ENCODE measurements around the gene TLK2.
"Not testable (repeated sequence)": the region's sequence is repeated elsewhere in the genome, so short reads cannot be mapped to it uniquely, and the experiment has no call there.

TLK2 gene

DNA sequence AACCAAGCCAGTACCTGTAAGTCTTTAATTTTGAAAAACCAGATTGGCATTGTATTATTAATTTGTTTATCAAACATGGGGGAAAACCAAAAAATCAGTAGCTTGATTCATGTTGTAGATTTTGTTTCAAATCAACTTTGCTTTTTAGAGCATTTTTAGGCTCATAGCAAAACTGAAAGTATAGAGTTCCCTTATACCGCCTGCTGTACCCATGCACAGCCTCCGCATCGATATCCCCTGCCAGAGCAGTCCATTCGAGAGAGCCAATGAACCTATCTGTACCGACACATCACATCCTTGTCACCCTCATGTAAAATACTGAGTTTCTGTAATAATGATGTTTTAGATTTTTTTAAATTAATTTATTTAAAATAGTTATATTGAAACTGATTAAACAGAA lies 132.7 kb downstream of the TLK2 start:
- no peak for DNase-seq
- TF ChIP-seq, protein P1, sequence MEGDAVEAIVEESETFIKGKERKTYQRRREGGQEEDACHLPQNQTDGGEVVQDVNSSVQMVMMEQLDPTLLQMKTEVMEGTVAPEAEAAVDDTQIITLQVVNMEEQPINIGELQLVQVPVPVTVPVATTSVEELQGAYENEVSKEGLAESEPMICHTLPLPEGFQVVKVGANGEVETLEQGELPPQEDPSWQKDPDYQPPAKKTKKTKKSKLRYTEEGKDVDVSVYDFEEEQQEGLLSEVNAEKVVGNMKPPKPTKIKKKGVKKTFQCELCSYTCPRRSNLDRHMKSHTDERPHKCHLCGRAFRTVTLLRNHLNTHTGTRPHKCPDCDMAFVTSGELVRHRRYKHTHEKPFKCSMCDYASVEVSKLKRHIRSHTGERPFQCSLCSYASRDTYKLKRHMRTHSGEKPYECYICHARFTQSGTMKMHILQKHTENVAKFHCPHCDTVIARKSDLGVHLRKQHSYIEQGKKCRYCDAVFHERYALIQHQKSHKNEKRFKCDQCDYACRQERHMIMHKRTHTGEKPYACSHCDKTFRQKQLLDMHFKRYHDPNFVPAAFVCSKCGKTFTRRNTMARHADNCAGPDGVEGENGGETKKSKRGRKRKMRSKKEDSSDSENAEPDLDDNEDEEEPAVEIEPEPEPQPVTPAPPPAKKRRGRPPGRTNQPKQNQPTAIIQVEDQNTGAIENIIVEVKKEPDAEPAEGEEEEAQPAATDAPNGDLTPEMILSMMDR (IDR thresholded peaks at IDR 0.05; ENCODE audit: low read depth, low read length, missing control alignments): no peak
- H3K36me3 ChIP-seq (replicated peaks): peaks cover 47% of the 10 kb centered on the region
- no peak overlapping the region for H3K27ac ChIP-seq
- no peak overlapping the region for H3K4me3 ChIP-seq (ENCODE audit: low read depth, low read length)
- no peaks in the 10 kb centered on the region for H3K27me3 ChIP-seq (replicated peaks)
- in situ Hi-C loops (cut with HindIII; ENCODE audit: low pct_ligation_motif_present, low sequenced_read_pairs): no loop called here

DNA sequence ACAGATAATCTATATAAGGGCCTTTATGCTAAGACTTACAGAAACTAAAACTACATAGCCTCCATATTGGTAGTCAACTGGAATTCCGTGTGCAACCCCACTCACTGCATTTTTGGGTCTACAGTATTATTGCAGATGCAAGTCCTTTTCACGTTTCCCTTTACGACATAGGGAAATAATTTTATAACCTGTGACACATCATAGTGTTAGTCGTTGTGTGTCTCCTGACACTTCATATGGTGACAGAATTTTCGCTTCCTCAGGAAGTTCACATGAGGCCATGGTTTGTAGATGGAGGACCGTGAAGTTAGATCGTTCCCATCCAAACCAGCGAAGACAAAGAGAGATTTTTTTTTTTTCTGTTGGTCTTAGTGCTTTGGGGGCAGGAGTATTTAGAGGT lies 133.1 kb downstream of the TLK2 start:
- Histone ChIP-seq H3K36me3 (replicated peaks) (peaks cover 43% of the 10 kb centered on the region), H3K27ac (no peak overlapping the region), H3K4me3 (ENCODE audit: low read depth, low read length) (no peak overlapping the region), H3K27me3 (replicated peaks) (no peaks in the 10 kb centered on the region)
- TF ChIP-seq, protein P1 (IDR thresholded peaks at IDR 0.05; ENCODE audit: low read depth, low read length, missing control alignments): no peak
- in situ Hi-C loops (cut with HindIII; ENCODE audit: low pct_ligation_motif_present, low sequenced_read_pairs): no loop called here
- DNase-seq: no peak

DNA sequence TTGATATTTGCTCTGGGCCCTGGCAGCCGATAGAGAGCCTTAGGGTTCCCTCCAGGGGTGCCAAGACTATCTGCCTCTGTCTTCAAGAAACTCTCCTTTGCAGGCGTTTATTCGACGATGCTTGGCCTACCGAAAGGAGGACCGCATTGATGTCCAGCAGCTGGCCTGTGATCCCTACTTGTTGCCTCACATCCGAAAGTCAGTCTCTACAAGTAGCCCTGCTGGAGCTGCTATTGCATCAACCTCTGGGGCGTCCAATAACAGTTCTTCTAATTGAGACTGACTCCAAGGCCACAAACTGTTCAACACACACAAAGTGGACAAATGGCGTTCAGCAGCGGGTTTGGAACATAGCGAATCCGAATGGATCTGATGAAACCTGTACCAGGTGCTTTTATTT lies 133.7 kb downstream of the TLK2 start:
- H3K27ac ChIP-seq; in situ Hi-C loops (cut with HindIII; ENCODE audit: low pct_ligation_motif_present, low sequenced_read_pairs); DNase-seq; H3K4me3 ChIP-seq (ENCODE audit: low read depth, low read length); H3K27me3 ChIP-seq (replicated peaks): not testable (repeated sequence)
- peaks cover 43% of the 10 kb centered on the region for H3K36me3 ChIP-seq (replicated peaks)

DNA sequence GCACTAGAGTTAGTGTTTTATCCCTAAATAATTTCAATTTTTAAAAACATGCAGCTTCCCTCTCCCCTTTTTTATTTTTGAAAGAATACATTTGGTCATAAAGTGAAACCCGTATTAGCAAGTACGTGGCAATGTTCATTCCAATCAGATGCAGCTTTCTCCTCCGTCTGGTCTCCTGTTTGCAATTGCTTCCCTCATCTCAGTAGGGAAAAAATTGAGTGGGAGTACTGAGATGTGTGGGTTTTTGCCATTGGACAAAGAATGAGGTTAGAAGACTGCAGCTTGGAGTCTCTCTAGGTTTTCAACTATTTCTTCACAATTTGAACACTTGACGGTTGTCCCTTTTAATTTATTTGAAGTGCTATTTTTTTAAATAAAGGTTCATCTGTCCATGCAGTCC lies 134.5 kb downstream of the TLK2 start:
- H3K27me3 ChIP-seq (replicated peaks); in situ Hi-C loops (cut with HindIII; ENCODE audit: low pct_ligation_motif_present, low sequenced_read_pairs); DNase-seq; H3K4me3 ChIP-seq (ENCODE audit: low read depth, low read length); H3K27ac ChIP-seq: not testable (repeated sequence)
- peaks cover 36% of the 10 kb centered on the region for H3K36me3 ChIP-seq (replicated peaks)

DNA sequence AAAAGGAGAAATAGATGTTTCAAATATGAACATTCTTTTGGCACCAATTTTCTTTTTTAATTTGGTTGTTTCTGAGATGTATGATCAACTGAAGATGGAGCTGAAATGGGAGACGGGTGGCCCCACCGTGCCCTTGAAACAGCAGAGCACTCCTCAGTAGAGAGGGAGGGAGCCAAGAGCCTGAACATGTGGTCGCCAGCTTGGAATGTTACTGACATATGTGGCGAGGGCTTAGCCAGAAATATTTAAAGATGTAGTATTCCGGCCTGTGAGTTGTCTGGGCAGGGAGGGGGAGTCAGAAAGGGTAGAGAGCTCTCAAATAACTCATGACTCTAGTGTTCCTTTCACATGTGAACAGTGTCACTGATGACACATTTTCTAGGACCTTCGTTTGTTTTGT lies 135.5 kb downstream of the TLK2 start:
- TF ChIP-seq, protein P1 (IDR thresholded peaks at IDR 0.05; ENCODE audit: low read depth, low read length, missing control alignments): no peak
- in situ Hi-C loops (cut with HindIII; ENCODE audit: low pct_ligation_motif_present, low sequenced_read_pairs): no loop called here
- DNase-seq: peak; percentile 89
- Histone ChIP-seq H3K27me3 (replicated peaks) (no peaks in the 10 kb centered on the region), H3K4me3 (ENCODE audit: low read depth, low read length) (no peak overlapping the region), H3K27ac (peak overlapping the region; percentile 55), H3K36me3 (replicated peaks) (peaks cover 26% of the 10 kb centered on the region)

DNA sequence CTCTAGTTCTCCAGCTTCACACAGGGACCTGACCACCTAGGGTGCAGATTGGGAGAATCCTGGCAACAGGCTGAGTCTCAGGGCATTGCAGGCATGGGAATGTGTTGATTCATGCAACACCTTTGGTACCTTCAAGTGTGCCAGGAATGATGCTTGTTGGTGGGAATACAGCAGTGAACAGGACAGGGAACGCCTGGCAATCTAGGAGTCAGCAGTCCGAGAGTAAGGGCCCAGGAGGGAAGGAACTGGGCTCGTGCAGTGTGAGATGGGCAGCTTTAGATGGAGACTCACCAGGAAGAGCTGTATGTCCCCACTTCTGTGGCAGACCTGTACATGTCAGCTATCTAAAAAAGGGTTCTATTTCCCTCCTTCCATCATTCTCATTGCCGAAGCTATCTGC lies 136.9 kb downstream of the TLK2 start:
- H3K4me3 ChIP-seq (ENCODE audit: low read depth, low read length): no peak overlapping the region
- H3K27ac ChIP-seq: no peak overlapping the region
- peaks cover 14% of the 10 kb centered on the region for H3K36me3 ChIP-seq (replicated peaks)
- in situ Hi-C loops (cut with HindIII; ENCODE audit: low pct_ligation_motif_present, low sequenced_read_pairs): no loop called here
- DNase-seq: no peak
- H3K27me3 ChIP-seq (replicated peaks): no peaks in the 10 kb centered on the region
- TF ChIP-seq, protein P1 (IDR thresholded peaks at IDR 0.05; ENCODE audit: low read depth, low read length, missing control alignments): no peak

DNA sequence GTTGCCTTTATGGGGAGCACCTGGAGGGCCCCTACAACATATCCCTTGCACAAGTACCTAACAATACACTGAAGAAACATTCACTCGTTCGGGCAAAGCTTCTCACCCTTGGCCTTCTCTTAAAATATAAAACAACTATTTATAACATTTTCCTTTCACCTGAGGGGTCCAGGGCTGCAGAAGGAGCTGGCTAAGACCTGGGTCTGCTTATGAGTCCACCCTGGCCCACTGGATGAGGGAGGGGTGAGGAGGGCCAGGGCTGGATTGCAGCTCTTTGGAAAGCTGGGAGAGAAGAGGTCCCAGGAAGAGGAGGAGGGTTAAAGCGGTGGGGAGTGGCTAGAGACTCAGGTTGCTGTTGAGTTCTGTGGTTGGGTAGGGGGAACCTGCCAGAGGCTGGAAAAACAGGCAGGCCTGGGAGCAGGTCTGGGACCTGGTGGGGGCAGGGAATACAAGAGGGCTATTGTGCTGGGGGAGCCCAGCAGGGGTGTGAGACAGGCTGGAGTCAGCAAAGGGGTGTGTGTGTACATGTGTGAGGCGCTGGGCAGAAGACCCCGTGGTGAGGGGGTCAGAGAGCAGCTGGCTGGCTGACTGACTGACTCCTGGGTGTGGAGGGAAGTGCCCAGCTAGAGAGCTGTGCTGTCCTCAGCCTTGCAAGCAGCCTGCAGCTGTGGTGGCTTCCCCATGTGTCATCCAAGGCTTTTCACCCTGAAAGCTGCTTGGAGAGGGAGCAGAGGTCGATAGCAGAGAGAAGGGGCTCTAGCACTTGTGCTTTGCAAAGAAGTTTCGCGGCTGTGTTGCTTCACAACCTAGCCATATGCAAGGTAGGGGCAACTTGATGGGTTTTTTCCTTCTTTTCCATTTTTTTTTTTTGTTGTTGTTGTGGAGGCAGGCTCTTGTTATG lies 138.6 kb downstream of the TLK2 start:
- peaks cover under 1% of the 10 kb centered on the region for H3K36me3 ChIP-seq (replicated peaks)
- H3K27me3 ChIP-seq (replicated peaks): no peaks in the 10 kb centered on the region
- H3K27ac ChIP-seq: no peak overlapping the region
- no peak overlapping the region for H3K4me3 ChIP-seq (ENCODE audit: low read depth, low read length)
- TF ChIP-seq, protein P1 (IDR thresholded peaks at IDR 0.05; ENCODE audit: low read depth, low read length, missing control alignments): no peak
- in situ Hi-C loops (cut with HindIII; ENCODE audit: low pct_ligation_motif_present, low sequenced_read_pairs): no loop called here
- no peak for DNase-seq
